GM18502 (cell line): ENCODE results near the gene SLC10A3.

ENCODE experiments used
- ATAC-seq: cut with Tn5 transposase; IDR thresholded peaks from one replicate; pipeline ENCODE4 v1.9.1; 2021; ENCODE audit warnings: mild to moderate bottlenecking; ENCODE audit not compliant: unreplicated experiment, poor library complexity

SLC10A3 gene

GRCh38 chrX:154486052-154486395, 4.4 kb downstream of the SLC10A3 start:
- no peak for ATAC-seq

GRCh38 chrX:154485150-154486051, 5.0 kb downstream of the SLC10A3 start:
- ATAC-seq, result no peak

- ATAC-seq, result no peak
These were observed 5.9 kb downstream of the SLC10A3 start for GRCh38 chrX:154484255-154485149.

- no peak for ATAC-seq
These were observed 7.1 kb downstream of the SLC10A3 start for GRCh38 chrX:154483325-154483724.

- no peak for ATAC-seq
These were observed 7.6 kb downstream of the SLC10A3 start for GRCh38 chrX:154482786-154483185.

- no peak for ATAC-seq
These were observed 8.4 kb downstream of the SLC10A3 start for GRCh38 chrX:154481911-154482601.

GRCh38 chrX:154481195-154481594, 9.2 kb downstream of the SLC10A3 start:
- ATAC-seq, result no peak

GRCh38 chrX:154478728-154479622, 11.5 kb downstream of the SLC10A3 start, which contains the start of gene LAGE3:
Gene LAGE3, minus strand, starts transcription at chrX:154479281. Its CDS starts 366 bp downstream, at chrX:154478915.
- peak; percentile 80 for ATAC-seq

GRCh38 chrX:154477891-154478477, 12.4 kb downstream of the SLC10A3 start:
- no peak for ATAC-seq

GRCh38 chrX:154476821-154477220, 13.6 kb downstream of the SLC10A3 start:
- ATAC-seq, result no peak

GRCh38 chrX:154473683-154474082, 16.7 kb downstream of the SLC10A3 start:
- no peak for ATAC-seq

- no peak for ATAC-seq
These were observed 17.5 kb downstream of the SLC10A3 start for GRCh38 chrX:154472685-154473632.

- no peak for ATAC-seq
These were observed 18.4 kb downstream of the SLC10A3 start for GRCh38 chrX:154471839-154472684.

GRCh38 chrX:154470914-154471568, 19.4 kb downstream of the SLC10A3 start:
- ATAC-seq, result no peak

GRCh38 chrX:154470434-154470833, 20.0 kb downstream of the SLC10A3 start:
- ATAC-seq, result no peak

- ATAC-seq, result no peak
These were observed 20.5 kb downstream of the SLC10A3 start for GRCh38 chrX:154469880-154470279.

- ATAC-seq, result no peak
These were observed 21.3 kb downstream of the SLC10A3 start for GRCh38 chrX:154469114-154469513.
